BLaER1 (cell line): Measurements from ENCODE around the gene LDB2.
A peak's percentile ranks its signal among the peaks of the same experiment; 100 is the strongest.

Experiments
- H3K27ac ChIP-seq: shearing (Covaris generic); formaldehyde crosslinking; 2 replicates; pipeline ENCODE4 v1.8.1; 2022
- H3K27me3 ChIP-seq: shearing (Covaris generic); formaldehyde crosslinking; 2 replicates; pipeline ENCODE4 v1.8.1; 2022
- H3K36me3 ChIP-seq: shearing (Covaris generic); formaldehyde crosslinking; 2 replicates; pipeline ENCODE4 v1.8.1; 2022
- H3K4me1 ChIP-seq: shearing (Covaris generic); formaldehyde crosslinking; 2 replicates; pipeline ENCODE4 v1.8.1; 2022
- H3K4me2 ChIP-seq: shearing (Covaris generic); formaldehyde crosslinking; 2 replicates; pipeline ENCODE4 v1.8.1; 2022
- H3K4me3 ChIP-seq: shearing (Covaris generic); formaldehyde crosslinking; 2 replicates; pipeline ENCODE4 v1.8.1; 2022
- H3K9ac ChIP-seq: shearing (Covaris generic); formaldehyde crosslinking; 2 replicates; pipeline ENCODE4 v1.8.1; 2022
- H3K9me3 ChIP-seq: shearing (Covaris generic); formaldehyde crosslinking; 2 replicates; pipeline ENCODE4 v1.8.1; 2022
- H4K20me1 ChIP-seq: shearing (Covaris generic); formaldehyde crosslinking; 2 replicates; pipeline ENCODE4 v1.8.1; 2022
- Cebpa-rat ChIP-seq: shearing (Covaris generic); IDR thresholded peaks from 2 replicates; pipeline ENCODE4 v1.8.1; 2022

The LDB2 gene

DNA sequence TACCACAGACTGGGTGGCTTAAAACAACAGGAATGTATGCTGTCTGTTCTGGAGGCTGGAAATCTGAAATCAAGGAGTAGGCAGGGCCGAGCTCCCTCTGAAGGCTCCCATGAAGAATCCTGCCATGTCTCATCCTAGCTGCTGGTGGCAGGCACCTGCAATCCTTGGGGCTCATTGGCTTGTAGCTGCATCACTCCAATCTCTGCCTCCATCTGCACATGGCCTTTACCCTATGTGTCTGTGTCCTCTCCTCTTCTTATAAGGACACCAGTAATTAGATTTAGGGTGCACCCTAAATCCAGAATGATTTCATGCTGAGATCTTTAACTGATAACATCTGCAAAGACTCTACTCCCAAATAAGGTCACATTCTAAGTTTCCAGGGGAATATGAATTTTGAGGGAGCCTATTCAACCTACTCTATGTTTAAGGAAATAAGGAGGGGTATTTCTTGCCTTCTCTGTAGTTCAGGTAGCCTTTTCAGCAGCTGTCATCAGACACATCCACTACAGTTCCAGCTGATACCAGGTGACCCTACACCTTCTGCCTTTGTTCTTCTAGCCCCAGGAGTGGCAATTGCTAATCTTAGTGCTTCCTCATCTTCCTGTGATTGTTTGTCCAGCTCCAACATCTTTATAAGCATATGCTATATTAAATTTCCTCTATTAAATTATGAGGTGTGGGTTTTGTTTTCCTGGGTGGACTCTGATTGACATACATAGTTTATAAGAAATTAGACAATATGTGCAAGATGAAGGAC, 377.1 kb downstream of the LDB2 start:
- H3K9me3 ChIP-seq, result no peaks in the 10 kb centered on the region
- no peaks in the 10 kb centered on the region for H3K27me3 ChIP-seq
- H3K4me2 ChIP-seq, result no peak overlapping the region
- H3K4me3 ChIP-seq, result no peak overlapping the region
- TF ChIP-seq Cebpa-rat, result no peak
- H3K4me1 ChIP-seq, result no peaks in the 10 kb centered on the region
- no peaks in the 10 kb centered on the region for H3K36me3 ChIP-seq
- no peak overlapping the region for H3K9ac ChIP-seq
- H3K27ac ChIP-seq, result no peak overlapping the region
- H4K20me1 ChIP-seq, result no peaks in the 10 kb centered on the region

DNA sequence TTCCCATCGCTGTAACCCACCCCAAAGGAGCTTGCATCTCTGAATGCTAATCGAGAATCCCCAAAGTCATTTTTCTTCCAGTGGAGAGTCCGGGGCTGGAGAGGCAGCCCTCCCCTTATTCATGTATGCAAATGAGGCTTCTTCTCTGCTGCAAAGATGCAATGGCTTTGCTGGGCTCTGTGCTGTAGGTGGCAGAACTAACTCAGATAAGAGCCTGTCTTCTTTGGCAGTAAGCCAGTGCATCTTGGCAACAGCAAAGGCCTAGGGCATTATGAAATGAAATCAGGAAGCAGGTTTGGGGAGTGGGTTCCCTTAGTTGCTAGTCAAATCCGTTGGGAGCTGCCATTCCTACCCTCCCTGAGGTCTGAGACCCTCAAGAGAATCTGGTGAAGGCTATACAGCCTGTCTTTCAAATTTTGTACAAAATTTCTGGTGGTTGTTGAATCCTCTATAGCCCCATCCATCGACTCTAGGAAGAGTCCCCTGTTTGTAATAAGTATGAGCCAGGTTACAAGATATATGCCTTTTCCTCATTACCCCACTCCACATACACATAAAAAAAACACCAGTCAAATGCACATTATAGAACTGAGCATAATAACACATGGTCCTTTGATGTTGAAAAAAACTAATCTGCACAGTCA, 381.5 kb downstream of the LDB2 start:
- H4K20me1 ChIP-seq, result no peaks in the 10 kb centered on the region
- no peaks in the 10 kb centered on the region for H3K27me3 ChIP-seq
- no peaks in the 10 kb centered on the region for H3K36me3 ChIP-seq
- TF ChIP-seq Cebpa-rat, result no peak
- H3K9ac ChIP-seq, result no peak overlapping the region
- H3K9me3 ChIP-seq, result no peaks in the 10 kb centered on the region
- no peak overlapping the region for H3K4me3 ChIP-seq
- no peaks in the 10 kb centered on the region for H3K4me1 ChIP-seq
- H3K27ac ChIP-seq, result no peak overlapping the region
- no peak overlapping the region for H3K4me2 ChIP-seq

DNA sequence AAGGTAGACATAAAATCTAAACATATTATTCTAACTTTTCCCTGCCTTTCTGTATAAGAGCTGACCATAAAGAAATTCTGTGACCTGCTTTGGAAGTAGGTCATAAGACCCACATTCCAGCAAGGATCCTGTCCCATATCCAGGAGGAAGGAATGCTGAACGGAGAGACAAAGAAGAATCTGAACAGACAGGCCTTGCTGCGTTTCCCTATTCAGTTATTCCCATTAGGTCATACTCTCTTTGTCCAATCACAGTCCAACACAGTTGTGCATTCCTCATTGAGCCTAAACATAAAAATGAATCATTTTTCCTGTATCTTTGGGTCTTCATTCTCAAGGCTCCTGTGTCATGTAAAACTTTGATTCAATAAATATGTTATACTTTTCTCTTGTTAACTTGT, 384.6 kb downstream of the LDB2 start:
- H3K36me3 ChIP-seq, result no peaks in the 10 kb centered on the region
- no peaks in the 10 kb centered on the region for H4K20me1 ChIP-seq
- peaks cover 14% of the 10 kb centered on the region for H3K9me3 ChIP-seq
- no peaks in the 10 kb centered on the region for H3K27me3 ChIP-seq
- no peak overlapping the region for H3K27ac ChIP-seq
- no peak overlapping the region for H3K9ac ChIP-seq
- H3K4me2 ChIP-seq, result no peak overlapping the region
- TF ChIP-seq Cebpa-rat, result no peak
- H3K4me1 ChIP-seq, result no peaks in the 10 kb centered on the region
- H3K4me3 ChIP-seq, result no peak overlapping the region

DNA sequence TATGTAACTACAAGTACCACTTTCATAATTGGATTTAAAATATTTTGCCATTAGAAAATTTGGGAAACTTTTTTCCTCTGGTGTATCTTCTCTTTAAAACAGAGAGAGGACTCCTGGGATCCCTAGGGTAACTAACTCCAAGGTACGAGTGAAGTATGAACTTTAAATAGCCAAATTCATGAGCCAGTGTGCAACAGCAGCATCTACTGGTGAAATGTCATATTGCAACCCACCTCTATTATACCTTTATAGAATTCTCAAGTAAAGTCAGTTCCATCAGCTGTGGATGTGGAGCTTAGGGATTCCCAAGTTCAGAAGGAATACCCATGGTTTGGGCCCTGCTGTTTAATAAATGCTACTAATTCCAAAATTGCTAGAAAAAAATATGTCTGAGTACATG, 389.5 kb downstream of the LDB2 start:
- Histone ChIP-seq H3K27me3 (no peaks in the 10 kb centered on the region), H3K9ac (no peak overlapping the region), H3K4me3 (no peak overlapping the region), H3K4me1 (no peaks in the 10 kb centered on the region), H3K36me3 (no peaks in the 10 kb centered on the region), H3K4me2 (no peak overlapping the region), H3K9me3 (peaks cover 14% of the 10 kb centered on the region), H3K27ac (no peak overlapping the region), H4K20me1 (no peaks in the 10 kb centered on the region)
- no peak for TF ChIP-seq Cebpa-rat

DNA sequence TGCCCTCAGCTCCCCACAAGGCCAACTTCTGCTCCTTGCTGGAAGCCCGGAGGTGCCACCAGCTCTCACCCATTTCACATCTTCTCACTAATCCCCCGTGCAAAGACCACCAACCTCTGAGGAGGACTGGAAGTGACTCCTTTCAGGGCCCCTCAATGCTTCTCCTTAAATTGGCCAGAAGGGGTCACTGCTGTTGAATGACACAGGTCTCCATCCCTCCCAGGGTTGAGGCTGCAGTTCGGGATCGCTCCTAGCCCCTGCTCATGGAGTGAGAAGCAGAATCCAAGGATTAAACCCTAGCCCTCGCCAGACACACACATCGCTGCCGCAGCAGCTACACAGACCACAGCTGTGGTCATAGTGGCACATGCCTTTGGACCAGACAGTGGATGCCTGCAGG, 392.7 kb downstream of the LDB2 start:
- no peak overlapping the region for H3K4me3 ChIP-seq
- H3K4me2 ChIP-seq, result no peak overlapping the region
- H3K27ac ChIP-seq, result no peak overlapping the region
- no peaks in the 10 kb centered on the region for H4K20me1 ChIP-seq
- no peak for TF ChIP-seq Cebpa-rat
- H3K9ac ChIP-seq, result no peak overlapping the region
- no peaks in the 10 kb centered on the region for H3K36me3 ChIP-seq
- no peaks in the 10 kb centered on the region for H3K27me3 ChIP-seq
- no peaks in the 10 kb centered on the region for H3K4me1 ChIP-seq
- peaks cover 20% of the 10 kb centered on the region for H3K9me3 ChIP-seq

DNA sequence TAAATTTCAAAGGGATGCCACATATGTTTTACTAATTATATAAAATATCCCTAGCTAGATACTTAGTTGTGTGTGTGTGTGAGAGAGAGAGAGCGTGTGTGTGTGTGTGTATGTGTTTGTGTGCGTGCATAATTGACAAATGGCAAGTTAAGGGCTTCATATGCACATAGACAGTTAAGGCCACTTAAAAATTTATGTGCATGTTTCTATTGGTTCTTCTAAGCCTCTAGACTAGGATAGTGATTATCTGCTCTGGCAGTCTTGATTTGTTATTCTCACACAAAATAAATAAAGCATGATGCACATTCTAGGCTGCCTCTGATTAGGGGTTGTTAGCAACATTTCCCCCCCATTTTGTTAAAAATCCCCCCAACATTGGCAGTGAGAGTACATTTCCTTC, 393.2 kb downstream of the LDB2 start:
- Histone ChIP-seq H3K4me2 (no peak overlapping the region), H3K27me3 (no peaks in the 10 kb centered on the region), H3K9ac (no peak overlapping the region), H3K4me3 (no peak overlapping the region), H3K36me3 (no peaks in the 10 kb centered on the region), H4K20me1 (no peaks in the 10 kb centered on the region), H3K9me3 (peaks cover 25% of the 10 kb centered on the region), H3K27ac (no peak overlapping the region), H3K4me1 (no peaks in the 10 kb centered on the region)
- no peak for TF ChIP-seq Cebpa-rat

DNA sequence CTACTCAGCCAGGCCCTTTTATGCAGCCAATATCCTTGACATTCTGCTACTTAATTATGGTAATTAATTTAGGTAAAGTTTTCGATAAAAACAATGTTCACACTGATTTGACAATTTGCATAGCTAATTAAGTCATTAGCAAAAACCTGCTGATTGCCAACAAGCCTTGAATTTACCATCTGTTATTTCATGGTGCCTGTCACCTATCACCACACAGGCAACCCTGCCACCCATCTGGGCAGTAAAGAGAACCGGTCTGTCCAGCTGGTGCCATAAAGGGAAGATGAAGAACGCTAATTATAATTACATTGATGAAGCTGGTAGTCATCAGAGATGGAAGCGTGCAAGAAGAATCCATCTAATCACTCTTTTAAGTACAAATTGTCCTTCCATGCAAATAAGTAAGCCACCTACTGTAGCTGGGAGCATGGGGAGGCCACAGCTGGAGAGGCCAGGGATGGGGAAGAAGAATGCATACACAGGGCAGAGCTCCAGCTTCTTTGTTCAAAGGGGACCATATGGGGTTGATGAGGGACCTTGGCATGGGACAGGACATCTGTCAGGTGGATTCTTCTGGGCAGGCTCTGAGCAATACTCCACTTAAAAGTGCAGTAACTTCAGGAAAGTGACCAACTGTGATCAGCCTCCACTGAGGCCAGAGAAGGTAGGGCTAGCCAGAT, 394.9 kb downstream of the LDB2 start:
- Histone ChIP-seq H3K9me3 (peaks cover 11% of the 10 kb centered on the region; the same call in 1 of the 2 replicates), H4K20me1 (no peaks in the 10 kb centered on the region), H3K4me3 (no peak overlapping the region), H3K27ac (no peak overlapping the region), H3K4me2 (no peak overlapping the region), H3K9ac (no peak overlapping the region), H3K36me3 (no peaks in the 10 kb centered on the region), H3K27me3 (no peaks in the 10 kb centered on the region), H3K4me1 (no peaks in the 10 kb centered on the region)
- no peak for TF ChIP-seq Cebpa-rat

DNA sequence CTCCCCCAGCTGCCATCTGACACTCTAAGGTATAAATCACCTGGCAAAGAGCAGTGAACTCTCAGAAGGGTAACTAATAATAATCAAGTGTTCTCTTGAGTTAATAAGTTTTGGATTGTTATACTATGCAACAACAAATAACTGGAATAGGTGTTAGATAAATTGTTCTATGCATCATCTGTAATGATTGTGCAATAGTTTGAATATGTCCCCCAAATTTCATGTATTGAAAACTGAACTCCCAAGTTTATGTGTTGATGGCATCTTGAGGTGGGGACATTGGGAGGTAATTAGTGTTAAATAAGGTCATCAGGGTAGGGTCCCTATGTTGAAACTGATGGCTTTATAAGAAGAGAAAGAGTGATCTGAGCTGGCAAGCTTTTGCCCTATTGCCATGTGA, 399.5 kb downstream of the LDB2 start:
- H3K27ac ChIP-seq, result no peak overlapping the region
- H3K27me3 ChIP-seq, result no peaks in the 10 kb centered on the region
- no peak overlapping the region for H3K9ac ChIP-seq
- H3K4me3 ChIP-seq, result no peak overlapping the region
- peaks cover 11% of the 10 kb centered on the region; the same call in 1 of the 2 replicates for H3K9me3 ChIP-seq
- no peaks in the 10 kb centered on the region for H3K4me1 ChIP-seq
- no peaks in the 10 kb centered on the region for H3K36me3 ChIP-seq
- H3K4me2 ChIP-seq, result no peak overlapping the region
- H4K20me1 ChIP-seq, result no peaks in the 10 kb centered on the region
- TF ChIP-seq Cebpa-rat, result peak; percentile 80; the same call in 1 of the 2 replicates

DNA sequence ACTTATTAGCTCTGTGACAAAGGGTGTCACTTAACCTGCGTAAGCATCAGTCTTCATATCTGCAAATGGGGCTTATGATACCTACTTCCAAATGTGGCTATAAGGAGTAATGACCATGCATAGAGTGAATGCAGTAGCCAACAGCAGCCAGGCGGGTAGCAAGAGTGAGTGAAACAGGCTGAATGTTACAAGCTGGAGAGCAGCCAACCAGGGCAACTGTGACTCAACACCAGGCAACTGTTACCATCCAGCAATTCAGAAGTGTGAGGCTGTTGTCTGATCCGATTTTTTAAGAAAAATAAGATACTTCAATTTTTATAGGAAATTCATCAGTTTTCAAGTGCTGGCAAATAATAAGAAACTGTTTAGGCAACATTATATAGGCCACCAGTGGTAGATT, 401.9 kb downstream of the LDB2 start:
- Histone ChIP-seq H3K4me2 (no peak overlapping the region), H3K9ac (no peak overlapping the region), H3K9me3 (peaks cover 11% of the 10 kb centered on the region; the same call in 1 of the 2 replicates), H3K27ac (no peak overlapping the region), H4K20me1 (no peaks in the 10 kb centered on the region), H3K36me3 (no peaks in the 10 kb centered on the region), H3K4me1 (no peaks in the 10 kb centered on the region), H3K4me3 (no peak overlapping the region), H3K27me3 (no peaks in the 10 kb centered on the region)
- TF ChIP-seq Cebpa-rat, result no peak

DNA sequence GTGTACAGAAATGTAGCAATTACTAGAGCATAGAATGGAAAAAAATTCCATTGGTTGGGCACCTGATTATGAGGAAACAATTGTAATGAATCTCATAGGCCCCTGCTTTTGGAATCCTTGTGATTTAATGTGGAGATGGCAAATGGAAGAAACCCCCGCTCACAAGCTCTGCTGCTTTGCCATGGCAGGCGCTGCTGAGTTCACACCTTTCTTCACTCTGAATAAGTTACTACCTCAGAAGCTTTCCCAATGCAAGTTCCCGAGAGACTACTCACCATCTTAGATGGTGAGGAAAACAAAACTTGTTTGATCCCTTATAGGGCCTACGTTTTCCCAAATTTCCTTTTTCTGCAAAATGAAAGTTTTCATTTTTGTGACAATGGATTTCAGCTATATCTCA, 405.6 kb downstream of the LDB2 start:
- Histone ChIP-seq H3K27ac (no peak overlapping the region), H3K4me3 (no peak overlapping the region), H4K20me1 (no peaks in the 10 kb centered on the region), H3K9me3 (peaks cover 4% of the 10 kb centered on the region; the same call in 1 of the 2 replicates), H3K9ac (no peak overlapping the region), H3K4me1 (no peaks in the 10 kb centered on the region), H3K27me3 (no peaks in the 10 kb centered on the region), H3K36me3 (no peaks in the 10 kb centered on the region), H3K4me2 (no peak overlapping the region)
- no peak for TF ChIP-seq Cebpa-rat
